NCI-H526 (cell line): ENCODE results near the gene UBQLN1.

Experiments
- DNase-seq, 2 experiments: peaks; one replicate each; lab custom pipeline; 2025; lab: John Stamatoyannopoulos, UW

The UBQLN1 gene

GRCh38 chr9:83688921-83689320, 18.8 kb downstream of the UBQLN1 start:
- no peak for DNase-seq

- DNase-seq: no peak
Observed at GRCh38 chr9:83681490-83681889, 26.3 kb downstream of the UBQLN1 start.

DNA sequence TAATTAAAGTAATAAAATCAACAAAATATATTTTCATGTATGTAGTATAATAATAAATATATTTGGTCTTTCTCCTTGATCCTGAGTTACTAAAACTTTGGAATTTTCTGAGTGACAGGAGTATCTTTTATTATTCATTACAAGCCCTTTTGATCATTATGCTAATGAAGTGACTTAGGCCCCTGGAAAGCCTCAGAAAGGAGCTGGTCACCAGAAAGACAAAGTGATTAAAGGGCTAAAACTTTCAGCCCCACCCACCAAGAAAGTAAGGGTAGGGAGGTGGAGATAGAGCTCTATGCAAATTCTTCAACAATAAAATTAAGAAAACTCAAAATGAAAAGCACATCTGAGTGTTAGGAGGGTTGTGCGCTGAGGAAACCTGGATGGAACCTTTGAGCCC, 27.5 kb downstream of the UBQLN1 start:
- DNase-seq: no peak

DNA sequence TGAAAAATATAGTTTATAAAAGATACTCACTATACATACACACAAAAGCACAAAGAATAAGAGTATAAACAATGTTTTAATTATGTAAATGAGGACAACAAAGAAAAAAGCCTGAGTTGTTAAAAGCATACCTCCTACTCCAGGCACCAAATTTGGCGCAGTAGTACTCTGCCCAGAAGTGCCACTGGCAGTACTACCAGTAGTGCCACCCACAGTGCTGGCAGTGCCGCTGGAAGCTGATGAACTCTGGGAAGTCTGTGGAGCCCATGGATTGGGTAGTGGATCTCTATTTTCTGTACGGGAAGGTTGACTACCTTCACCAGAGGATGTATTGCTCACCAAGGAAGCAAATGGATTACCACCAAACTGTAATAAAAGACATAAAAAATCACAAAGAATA, 30.2 kb downstream of the UBQLN1 start:
- no peak for DNase-seq

DNA sequence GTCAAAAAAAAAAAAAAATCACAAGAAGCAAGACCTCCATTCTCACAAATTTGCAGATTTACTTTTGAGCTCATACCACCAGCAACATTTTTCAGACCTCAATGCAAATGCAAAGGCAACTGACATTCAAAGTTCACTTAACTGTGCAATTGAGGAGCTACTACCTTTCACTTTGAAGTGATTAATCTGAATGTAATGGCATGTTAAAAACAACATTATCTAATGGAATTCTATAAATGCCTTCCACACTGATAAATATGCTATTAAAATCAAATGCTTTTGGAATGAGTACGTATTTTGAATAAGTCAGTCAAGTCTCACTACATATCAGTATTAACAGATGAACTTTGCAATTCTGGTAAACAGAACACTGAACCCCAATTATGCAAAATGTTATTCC, 32.3 kb downstream of the UBQLN1 start:
- DNase-seq: no peak

DNA sequence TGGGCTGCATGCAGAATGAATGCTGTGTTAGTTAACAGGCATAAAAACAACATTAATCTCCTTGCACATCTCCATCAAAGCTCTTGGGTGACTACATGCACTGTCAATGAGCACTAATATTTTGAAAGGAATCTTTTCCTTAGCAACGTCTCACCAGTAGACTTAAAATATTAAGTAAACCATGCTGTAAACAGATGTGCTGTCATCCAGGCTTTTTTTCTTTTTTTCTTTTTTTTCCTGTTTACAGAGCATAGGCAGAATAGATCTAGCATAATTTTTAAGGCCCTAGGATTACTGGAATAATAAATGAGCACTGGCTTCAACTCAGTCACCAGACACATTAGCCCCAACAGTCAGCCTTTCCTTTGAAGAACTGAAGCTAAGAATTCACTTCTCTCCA, 36.3 kb downstream of the UBQLN1 start:
- DNase-seq: no peak

- no peak for DNase-seq
Observed at GRCh38 chr9:83670381-83670780, 37.4 kb downstream of the UBQLN1 start.

DNA sequence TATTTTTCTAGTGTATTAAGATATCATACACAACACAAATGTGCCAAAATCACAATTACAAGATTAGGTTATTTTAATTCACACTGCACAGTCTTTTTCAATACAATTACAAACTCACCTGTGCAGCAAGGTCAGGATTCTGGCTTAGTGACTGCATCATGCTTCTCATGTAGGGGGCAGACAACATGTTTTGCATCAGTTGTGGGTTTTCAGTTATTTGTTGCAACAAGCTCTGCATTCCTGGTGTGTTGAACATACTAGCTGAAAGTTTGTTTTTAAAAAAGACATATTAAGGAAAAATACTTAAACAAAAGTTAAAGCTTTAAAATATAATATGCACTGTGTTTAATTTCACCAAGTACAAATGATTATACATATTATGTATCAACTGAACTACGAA, 38.7 kb downstream of the UBQLN1 start:
- DNase-seq: peak in 1 of 2 experiments; percentile 26

DNA sequence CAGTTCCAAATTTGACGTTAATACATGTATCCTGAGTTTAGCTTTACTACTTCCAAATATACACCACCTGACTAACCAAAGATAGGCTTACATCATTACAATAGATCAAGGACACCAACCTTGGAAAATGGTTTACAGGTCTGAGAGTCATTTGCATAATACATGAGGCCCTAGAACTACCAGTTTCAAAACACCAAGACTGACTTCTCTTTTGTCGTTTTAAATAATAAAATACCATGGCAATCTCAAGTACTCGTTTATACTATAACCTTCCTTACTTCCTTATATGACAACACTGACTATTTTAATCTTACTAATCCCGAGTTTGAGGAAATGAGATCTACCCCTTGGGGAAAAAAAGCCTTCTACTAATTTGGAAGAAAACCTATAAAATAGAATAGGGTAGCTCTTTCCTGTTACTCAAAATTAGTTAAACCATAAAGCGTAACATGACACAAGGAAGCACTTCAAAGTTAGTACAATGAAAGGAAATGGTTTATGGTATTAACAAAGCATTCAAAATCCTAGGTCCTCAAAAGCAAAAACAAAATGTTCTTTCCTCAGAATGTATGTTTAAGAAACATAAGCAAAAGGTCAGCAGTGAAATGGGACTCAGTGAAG, 42.1 kb downstream of the UBQLN1 start:
- DNase-seq: peak in 1 of 2 experiments; percentile 22

DNA sequence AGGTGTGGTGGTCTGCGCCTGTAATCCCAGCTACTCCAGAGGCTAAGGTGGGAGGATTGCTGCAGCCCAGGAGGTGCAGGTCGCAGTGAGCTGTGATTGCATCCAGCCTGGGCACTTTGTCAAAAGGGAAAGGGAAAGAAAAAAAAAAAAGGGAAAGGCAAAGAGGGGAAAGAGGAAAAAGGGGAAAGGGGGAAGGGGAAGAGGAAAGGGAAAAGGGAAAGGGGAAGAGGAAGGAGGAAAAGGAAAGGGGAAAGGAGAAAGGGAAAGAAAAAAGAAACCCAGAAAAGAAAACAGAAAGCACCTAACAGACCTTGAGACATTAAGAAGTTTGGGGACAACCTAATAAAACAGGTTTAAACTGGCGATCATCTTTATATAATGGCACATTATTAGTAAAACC, 44.8 kb downstream of the UBQLN1 start:
- DNase-seq: no peak

GRCh38 chr9:83656952-83657351, 50.8 kb downstream of the UBQLN1 start:
- no peak for DNase-seq

DNA sequence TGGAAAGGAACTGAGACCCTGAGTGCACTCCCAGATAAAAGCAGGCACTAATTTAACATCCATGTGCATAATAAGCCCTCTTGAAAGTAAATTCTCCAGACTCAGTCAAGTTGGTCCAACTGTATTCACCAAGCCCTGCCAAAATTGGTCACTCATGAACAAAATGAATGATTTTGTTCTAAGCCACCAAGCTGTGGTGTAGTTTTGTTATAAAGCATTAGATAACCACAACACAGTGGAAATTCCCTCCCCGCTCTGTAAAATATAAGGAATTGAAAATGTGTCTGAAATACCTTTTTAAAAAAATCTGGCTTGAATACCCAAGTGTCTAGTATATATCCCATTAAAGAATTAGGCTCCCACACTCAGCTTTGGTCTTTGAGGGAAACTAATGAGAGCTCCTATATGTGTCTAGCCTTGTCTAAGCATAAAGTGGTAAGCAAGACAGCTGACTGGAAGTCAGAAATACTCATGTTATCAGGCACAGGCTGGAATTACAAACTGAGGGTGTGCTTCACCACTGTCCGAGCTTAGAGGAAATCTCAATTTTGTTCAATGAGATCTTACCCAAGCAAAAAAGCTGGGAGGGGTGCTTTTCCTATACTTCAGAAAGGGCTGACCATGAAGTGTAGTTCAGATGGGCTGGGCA, 51.6 kb downstream of the UBQLN1 start:
- no peak for DNase-seq

- no peak for DNase-seq
Observed at GRCh38 chr9:83655433-83655832, 52.3 kb downstream of the UBQLN1 start.

DNA sequence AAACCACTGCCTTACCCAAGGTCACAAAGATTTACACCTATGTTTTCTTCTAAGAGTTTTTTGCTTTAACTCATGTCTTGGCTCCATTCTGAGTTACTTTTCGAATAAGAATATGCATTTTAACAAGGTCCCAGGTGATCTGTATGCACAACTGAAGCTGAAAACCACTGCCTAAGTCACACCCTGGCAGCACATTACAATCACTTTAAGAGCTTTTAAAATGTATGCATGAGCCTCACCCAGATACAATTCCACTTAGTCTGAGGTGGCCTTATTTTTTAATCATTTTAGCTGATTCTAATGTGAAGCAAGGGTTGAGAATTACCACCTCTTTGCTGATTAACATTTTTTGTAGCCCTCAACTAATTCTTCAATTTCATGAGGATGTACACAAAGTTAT, 55.3 kb downstream of the UBQLN1 start:
- DNase-seq: no peak

GRCh38 chr9:83651558-83651957, 56.2 kb downstream of the UBQLN1 start:
- DNase-seq: no peak

- DNase-seq: no peak
Observed at GRCh38 chr9:83649515-83649914, 58.2 kb downstream of the UBQLN1 start.

DNA sequence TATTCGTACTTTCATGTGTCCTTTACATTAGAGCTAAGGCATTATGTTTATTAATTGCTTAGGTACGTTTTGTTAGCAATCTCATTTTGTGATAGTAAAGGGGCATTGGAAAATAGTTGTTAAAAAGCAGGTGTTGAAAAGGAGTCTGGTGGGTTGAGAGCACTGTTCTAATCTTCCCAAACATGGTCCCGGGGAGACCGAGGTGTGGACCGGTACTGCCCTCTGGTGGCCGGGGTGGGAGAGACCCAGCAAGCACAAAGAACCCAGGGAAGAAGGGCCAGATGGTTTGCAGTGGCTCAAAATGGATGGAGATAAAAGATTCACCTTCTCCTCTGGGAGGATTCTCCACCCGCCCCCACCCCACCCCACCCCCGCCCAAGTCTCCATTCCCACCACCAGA, 58.7 kb downstream of the UBQLN1 start:
- peak in 1 of 2 experiments; percentile 44 for DNase-seq

GRCh38 chr9:83646500-83647239, 61.1 kb downstream of the UBQLN1 start:
- no peak for DNase-seq

GRCh38 chr9:83642793-83643192, 65.0 kb downstream of the UBQLN1 start:
- no peak for DNase-seq

DNA sequence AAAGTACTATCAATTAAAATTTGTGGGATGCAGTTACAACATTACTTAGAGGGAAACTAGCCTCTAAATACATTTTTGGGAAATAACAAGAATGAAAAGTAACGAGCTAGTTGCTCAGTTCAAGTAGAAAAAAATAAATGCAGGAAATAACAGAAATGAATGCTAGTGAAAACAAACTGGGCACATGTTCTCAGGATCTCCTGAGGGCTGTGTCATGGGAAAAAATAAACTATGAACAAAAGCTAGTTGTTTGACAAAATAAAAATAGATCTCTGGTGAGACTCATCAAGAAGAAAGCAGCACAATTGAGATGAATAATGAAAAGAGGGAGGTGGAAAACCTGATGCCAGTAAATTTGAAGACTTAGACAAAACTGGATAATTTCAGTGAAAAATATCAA, 68.5 kb downstream of the UBQLN1 start:
- no peak for DNase-seq

GRCh38 chr9:83637389-83637788, 70.4 kb downstream of the UBQLN1 start:
- no peak for DNase-seq

DNA sequence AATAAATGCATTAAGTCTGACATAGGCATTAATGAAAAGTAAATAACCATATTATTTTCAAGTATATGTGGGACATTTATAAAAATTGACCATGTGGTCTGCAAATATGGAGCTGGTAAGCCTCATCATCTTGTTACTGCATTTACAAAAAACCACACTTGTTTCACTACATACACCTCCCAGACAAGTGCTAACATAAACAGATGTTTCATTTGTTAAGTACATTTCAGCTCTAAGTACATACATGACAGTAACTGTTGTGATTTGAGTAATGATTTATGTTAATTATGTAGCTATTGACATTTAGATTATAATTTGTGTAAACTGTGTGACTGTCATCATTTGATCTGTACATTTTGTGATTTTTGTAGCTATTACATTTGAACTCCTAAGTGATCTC, 70.9 kb downstream of the UBQLN1 start:
- DNase-seq: no peak

DNA sequence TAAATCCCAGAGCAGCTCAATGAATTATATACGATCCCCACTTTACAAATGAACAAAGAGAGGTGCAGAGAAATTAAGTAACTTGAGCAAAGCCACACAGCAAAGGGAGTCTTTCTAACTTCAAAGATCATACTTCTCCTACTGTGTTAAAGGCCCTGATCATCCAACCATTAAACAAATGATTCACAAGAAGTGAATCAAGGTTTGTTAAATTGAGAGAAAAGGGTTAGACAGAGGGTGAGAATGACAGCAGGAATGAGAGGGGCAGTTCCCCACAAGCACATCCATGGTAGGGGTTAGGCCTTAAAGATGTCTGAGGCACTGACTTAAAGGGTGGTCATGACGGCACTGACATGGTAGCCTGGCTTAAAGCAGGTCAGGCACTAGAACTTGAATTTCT, 74.1 kb downstream of the UBQLN1 start:
- no peak for DNase-seq
